ENCODE data around the gene MED8.

The MED8 gene

GRCh38 chr1:43389326-43390313, at the start of gene MED8, which contains the start of gene SZT2:
Gene MED8 (minus strand): TSS chr1:43389800. CDS start chr1:43389764, 36 bp downstream.
Gene SZT2 (plus strand): TSS chr1:43389899. CDS start chr1:43389969, 70 bp downstream.
- DNase-seq (ENCODE audit: low read depth) = peak; percentile 55

- DNase-seq (ENCODE audit: low read depth) = no peak
Observed at GRCh38 chr1:43438953-43439581, 49.5 kb upstream of the MED8 start.

DNA sequence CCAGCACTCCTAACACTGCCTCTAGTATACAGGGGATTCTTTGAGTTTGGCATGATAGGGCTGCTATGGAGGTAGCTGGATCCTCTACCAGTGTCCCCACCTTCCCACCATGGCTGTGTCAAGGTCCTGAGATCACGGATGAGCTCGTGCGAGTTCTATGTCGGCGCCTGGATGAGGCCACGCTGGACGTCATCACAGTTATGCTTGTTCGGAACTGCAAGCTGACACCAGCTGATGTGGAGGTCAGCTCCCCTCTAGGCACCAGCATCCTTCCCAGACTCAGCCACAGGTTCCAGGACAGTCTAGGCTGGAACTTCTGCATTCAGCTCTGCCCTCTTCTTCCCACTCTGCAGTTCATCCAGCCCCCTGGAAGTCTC, 49.0 kb upstream of the MED8 start:
- DNase-seq (ENCODE audit: low read depth) = no peak

DNA sequence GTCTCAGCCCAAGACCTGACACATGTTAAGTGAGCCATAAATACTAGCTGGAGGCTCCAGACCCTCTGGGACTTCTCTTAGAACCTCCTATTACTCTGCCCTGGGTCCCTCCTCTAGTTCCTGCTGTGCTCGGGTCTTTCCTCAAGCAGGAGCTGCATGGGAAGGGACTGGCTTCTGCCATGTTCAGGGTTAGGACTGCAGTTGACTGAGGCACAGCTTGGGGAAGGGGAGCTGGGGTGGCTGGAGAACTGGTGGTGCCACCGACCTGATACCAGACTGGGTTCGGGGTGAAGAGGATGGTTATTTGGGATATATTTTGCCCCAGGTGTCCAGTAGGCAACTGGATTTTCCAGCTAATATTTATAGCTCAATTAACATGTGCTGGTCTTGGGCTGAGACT, 48.4 kb upstream of the MED8 start:
- no peak for DNase-seq (ENCODE audit: low read depth)

GRCh38 chr1:43437031-43437973, 47.7 kb upstream of the MED8 start:
- DNase-seq (ENCODE audit: low read depth) = no peak

GRCh38 chr1:43436371-43436770, 46.8 kb upstream of the MED8 start:
- DNase-seq (ENCODE audit: low read depth) = no peak

- DNase-seq (ENCODE audit: low read depth) = no peak
Observed at GRCh38 chr1:43435146-43436145, 45.8 kb upstream of the MED8 start.

- DNase-seq (ENCODE audit: low read depth) = no peak
Observed at GRCh38 chr1:43434256-43434655, 44.7 kb upstream of the MED8 start.

DNA sequence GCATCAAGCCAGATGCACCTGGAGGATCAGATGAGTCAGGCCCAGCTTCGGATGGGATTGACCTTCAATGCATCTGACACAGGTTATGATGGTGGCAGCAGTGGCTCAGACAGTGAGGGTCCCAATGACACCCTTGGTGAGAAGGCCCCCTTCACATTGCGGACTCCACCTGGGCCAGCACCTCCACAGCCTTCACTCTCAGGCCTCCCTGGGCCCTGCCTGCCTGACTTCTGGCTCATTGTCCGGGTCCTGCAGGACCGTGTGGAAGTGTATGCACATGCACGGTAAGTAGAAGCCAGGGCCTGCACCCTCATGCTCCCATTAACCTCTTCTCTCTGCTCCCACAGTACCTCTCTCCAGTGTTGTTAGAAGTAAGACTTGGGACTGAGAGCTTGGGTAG, 43.3 kb upstream of the MED8 start:
- no peak for DNase-seq (ENCODE audit: low read depth)

- no peak for DNase-seq (ENCODE audit: low read depth)
Observed at GRCh38 chr1:43432171-43432860, 42.7 kb upstream of the MED8 start.

GRCh38 chr1:43431676-43432075, 42.1 kb upstream of the MED8 start:
- DNase-seq (ENCODE audit: low read depth) = no peak

DNA sequence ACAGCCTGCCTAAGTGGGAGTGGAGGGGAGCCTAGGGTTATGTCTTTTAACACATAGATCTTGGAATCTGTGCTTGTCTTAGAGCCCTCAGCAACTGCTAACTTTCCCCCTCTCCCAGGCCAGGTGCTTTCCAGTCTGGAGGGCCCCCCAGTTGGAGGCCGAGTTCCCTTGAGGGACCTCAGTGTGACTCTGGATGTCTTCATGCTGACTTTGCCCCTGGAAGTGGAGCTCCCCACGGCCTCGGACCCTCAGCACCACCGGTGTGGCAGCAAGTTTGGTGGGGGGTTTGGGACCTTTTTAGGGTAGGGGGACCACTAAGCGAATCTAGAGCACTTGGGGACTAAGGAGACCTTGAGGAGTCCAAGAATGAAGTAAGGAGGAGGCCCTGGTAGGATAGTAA, 41.2 kb upstream of the MED8 start:
- DNase-seq (ENCODE audit: low read depth) = no peak

DNA sequence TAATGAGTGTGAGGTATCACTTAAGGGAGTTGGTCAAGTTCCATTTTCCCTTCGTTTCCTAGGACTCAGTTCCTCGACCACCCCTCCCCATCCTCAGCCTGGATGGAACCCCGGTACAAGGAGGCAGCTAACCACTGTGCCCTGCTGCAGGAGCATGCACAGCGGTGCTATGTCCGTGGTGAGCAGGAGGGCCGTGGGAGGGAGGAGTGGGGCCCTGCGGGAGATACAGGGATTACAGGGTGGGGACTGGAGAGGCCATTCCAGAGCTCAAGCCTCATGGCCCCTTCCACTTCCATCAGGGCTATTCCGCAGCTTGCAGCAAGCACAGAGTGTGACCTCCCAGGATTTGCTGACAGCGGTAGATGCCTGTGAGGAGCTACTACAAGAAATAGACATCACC, 38.3 kb upstream of the MED8 start:
- no peak for DNase-seq (ENCODE audit: low read depth)

DNA sequence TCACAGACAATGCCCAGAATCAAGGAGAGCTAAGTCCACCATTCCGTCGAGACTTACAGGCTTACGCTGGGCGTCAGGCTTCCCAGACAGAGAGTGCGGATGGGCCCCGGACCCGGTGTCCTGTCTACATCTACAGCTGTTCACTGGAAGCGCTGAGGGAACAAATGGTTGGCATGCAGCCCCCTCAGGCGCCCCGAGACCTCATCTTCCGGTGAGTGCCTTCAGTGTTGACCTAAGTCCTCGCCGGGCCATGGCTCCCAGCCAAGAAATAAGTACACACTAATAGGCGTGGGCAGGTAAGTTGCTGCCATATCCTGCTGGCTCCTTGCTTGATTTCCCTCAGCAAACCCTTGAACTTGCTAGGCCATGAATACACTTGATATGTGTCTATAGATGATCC, 37.9 kb upstream of the MED8 start:
- no peak for DNase-seq (ENCODE audit: low read depth)

DNA sequence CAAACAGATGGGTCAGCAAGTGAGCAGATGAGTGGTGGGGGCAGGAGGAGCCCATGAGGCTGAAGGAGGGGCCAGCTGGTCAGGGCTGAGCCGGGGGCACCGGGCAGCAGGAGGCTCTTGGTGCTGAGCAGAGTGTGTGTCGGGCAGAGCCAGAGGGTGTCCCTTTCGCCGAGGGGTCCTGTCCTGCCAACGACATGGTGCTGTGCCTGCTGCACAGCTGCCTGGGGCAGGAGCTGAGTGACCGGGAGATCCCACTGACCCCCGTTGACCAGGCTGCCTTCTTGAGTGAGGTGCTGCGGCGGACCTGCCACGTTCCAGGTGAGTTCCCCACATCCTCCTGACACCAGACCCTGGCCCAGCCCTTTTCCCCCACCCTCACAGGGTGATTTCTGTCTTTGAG, 36.6 kb upstream of the MED8 start:
- no peak for DNase-seq (ENCODE audit: low read depth)

DNA sequence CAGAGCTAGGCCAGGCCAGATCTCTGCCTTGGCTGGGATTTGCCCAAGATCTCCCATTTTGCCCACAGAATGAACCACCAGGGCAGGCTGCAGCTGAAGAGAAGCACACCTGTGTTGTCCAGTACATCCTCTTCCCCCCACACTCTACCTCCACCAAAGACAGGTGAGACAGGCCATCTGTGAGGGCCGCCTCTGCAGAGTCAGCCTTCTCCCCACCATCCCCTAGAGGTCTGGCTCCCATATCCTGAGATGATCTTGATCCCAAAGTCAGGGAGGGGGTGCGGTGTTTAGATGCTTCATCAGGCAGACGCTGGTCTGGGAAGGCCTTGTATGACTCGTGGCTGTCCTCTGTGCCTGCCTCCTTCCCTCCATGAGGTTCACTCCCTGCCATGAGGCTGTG, 35.4 kb upstream of the MED8 start:
- no peak for DNase-seq (ENCODE audit: low read depth)

GRCh38 chr1:43423672-43424550, 34.3 kb upstream of the MED8 start:
- no peak for DNase-seq (ENCODE audit: low read depth)

DNA sequence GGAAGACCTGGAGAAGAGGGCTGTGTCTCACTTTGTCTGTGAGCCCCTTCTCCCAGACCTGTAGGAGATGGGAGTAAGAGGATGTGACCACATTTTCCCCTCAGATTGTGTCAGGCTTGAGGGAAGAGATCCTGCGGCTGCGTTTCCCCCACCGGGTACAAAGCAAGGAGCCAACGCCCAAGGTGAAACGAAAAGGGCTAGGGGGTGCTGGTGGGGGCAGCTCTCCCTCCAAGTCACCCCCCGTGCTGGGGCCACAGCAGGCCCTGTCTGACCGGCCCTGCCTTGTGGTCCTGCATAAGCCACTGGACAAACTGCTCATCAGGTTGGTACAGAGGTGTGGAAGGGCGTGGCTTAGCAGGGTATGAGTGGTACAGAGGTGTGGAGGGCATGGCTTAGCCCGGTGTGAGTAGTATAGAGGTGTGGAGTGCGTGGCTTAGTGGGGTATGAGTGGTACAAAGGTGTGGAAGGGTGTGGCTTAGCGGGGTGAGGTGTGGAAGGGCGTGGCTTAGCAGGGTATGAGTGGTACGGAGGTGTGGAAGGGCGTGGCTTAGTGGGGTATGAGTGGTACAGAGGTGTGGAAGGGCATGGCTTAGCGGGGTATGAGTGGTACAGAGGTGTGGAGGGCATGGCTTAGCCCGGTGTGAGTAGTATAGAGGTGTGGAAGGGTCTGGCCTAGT, 33.5 kb upstream of the MED8 start:
- DNase-seq (ENCODE audit: low read depth) = no peak
